Glutamatergic neuron (in vitro differentiated cells): ENCODE results near the gene MACROD1. TPM values are rescaled to one million over a fixed set of nuclear protein-coding genes. Genes with fewer than 3 reads are reported as not detected.

Source experiments
- DNase-seq: peaks from one replicate; pipeline ENCODE4 v3.0.0; 2022
- H3K27ac Mint-ChIP-seq: one replicate; pipeline ENCODE4 v1.8.0; 2020; ENCODE audit warnings: mild to moderate bottlenecking, mixed read lengths, inconsistent platforms; ENCODE audit not compliant: unreplicated experiment
- H3K27me3 Mint-ChIP-seq: one replicate; pipeline ENCODE4 v1.8.0; 2020; ENCODE audit warnings: mild to moderate bottlenecking, moderate library complexity, mixed read lengths, inconsistent platforms; ENCODE audit not compliant: unreplicated experiment
- H3K36me3 Mint-ChIP-seq: one replicate; pipeline ENCODE4 v1.8.0; 2020; ENCODE audit warnings: mild to moderate bottlenecking, mixed read lengths, inconsistent platforms; ENCODE audit not compliant: unreplicated experiment
- H3K4me1 Mint-ChIP-seq: one replicate; pipeline ENCODE4 v1.8.0; 2020; ENCODE audit warnings: mild to moderate bottlenecking, low read depth, mixed read lengths, inconsistent platforms; ENCODE audit not compliant: unreplicated experiment
- H3K4me3 Mint-ChIP-seq: one replicate; pipeline ENCODE4 v1.8.0; 2020; ENCODE audit warnings: mild to moderate bottlenecking, mixed read lengths, inconsistent platforms; ENCODE audit not compliant: unreplicated experiment
- H3K9me3 Mint-ChIP-seq: one replicate; pipeline ENCODE4 v1.8.0; 2020; ENCODE audit warnings: mild to moderate bottlenecking, moderate library complexity, mixed read lengths, inconsistent platforms; ENCODE audit not compliant: unreplicated experiment
- CTCF ChIP-seq: fragments of 200-600 bp; sonication (generic); IDR thresholded peaks from one replicate; pipeline ENCODE4 v1.5.0; 2021; ENCODE audit not compliant: partially characterized antibody, unreplicated experiment
- total RNA-seq: library from RNA; stranded (reverse); fragmentation: NEBNext Ultra II Directional; extraction: Animal tissue kit (Norgen Biotek cat#: 25700); gene quantifications from one replicate; pipeline ENCODE4 v1.2.1, GENCODE V29; 2021; ENCODE audit not compliant: unreplicated experiment

MACROD1 gene
- total RNA-seq, 1 donor from 2014 or later: 12.7 TPM

- DNase-seq: no peak
- TF ChIP-seq CTCF: no peak
- Mint-ChIP-seq H3K27ac (no peak overlapping the region), H3K4me3 (no peak overlapping the region), H3K9me3 (peaks cover 11% of the 10 kb centered on the region), H3K36me3 (peaks cover 5% of the 10 kb centered on the region), H3K4me1 (peaks cover 26% of the 10 kb centered on the region), H3K27me3 (peaks cover 11% of the 10 kb centered on the region)
Measured at GRCh38 chr11:64096835-64097234, 69.1 kb downstream of the MACROD1 start.

GRCh38 chr11:64095949-64096348, 70.0 kb downstream of the MACROD1 start:
- DNase-seq: no peak
- H3K4me3 Mint-ChIP-seq: no peak overlapping the region
- H3K27me3 Mint-ChIP-seq: peaks cover 11% of the 10 kb centered on the region
- H3K4me1 Mint-ChIP-seq: peaks cover 25% of the 10 kb centered on the region
- peaks cover 11% of the 10 kb centered on the region for H3K9me3 Mint-ChIP-seq
- H3K36me3 Mint-ChIP-seq: peaks cover 5% of the 10 kb centered on the region
- H3K27ac Mint-ChIP-seq: no peak overlapping the region
- no peak for TF ChIP-seq CTCF

- DNase-seq: no peak
- TF ChIP-seq CTCF: no peak
- Mint-ChIP-seq H3K36me3 (peaks cover 5% of the 10 kb centered on the region), H3K9me3 (peaks cover 8% of the 10 kb centered on the region), H3K27me3 (peaks cover 11% of the 10 kb centered on the region), H3K4me3 (no peak overlapping the region), H3K4me1 (peaks cover 25% of the 10 kb centered on the region), H3K27ac (no peak overlapping the region)
Measured at GRCh38 chr11:64095273-64095817, 70.6 kb downstream of the MACROD1 start.

GRCh38 chr11:64094463-64095260, 71.3 kb downstream of the MACROD1 start:
- no peak for DNase-seq
- Mint-ChIP-seq H3K4me1 (peaks cover 26% of the 10 kb centered on the region), H3K36me3 (peaks cover 5% of the 10 kb centered on the region), H3K27ac (no peak overlapping the region), H3K27me3 (peaks cover 11% of the 10 kb centered on the region), H3K9me3 (peaks cover 5% of the 10 kb centered on the region), H3K4me3 (no peak overlapping the region)
- no peak for TF ChIP-seq CTCF
